Measurements from ENCODE around the gene HIF3A. TPM values are rescaled to one million over a fixed set of nuclear protein-coding genes. Genes with fewer than 3 reads are reported as not detected.
"Not testable (repeated sequence)": the region's sequence is repeated elsewhere in the genome, so short reads cannot be mapped to it uniquely, and the experiment has no call there.

The HIF3A gene
- total and polyA plus RNA-seq, 12 donors = 2.7 to 69.0 (median 24.0) TPM

DNA sequence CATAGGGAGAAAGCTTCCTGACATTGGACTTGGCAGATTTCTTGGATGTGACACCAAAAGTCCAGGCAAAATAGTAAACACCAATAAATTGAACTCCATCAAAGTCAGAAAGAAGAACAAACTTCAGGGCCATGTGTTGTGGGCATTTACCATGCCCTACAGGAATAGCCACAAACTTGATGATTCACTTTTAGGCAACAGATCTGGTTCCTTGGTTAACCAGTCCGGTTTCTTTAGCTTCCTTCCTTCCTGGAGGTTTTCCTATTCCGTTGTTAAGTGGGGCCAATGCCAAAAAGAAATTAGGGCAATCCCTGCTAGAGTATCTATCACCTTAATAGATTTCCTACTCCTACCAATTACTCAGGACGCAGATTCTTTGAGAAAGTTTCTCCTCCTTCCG lies 42.1 kb upstream of the HIF3A start:
- Histone ChIP-seq H3K9me3 (replicated peaks in 1 of 3) (no peaks in the 10 kb centered on the region), H3K4me1 (replicated peaks in 1 of 2) (no peaks in the 10 kb centered on the region), H3K36me3 (replicated peaks in 1 of 2) (no peaks in the 10 kb centered on the region), H3K27me3 (no peaks in the 10 kb centered on the region), H3K4me3 (no peak overlapping the region), H3K27ac (no peak overlapping the region)
- TF ChIP-seq POLR2A (IDR thresholded peaks at IDR 0.05) = no peak
- TF ChIP-seq, protein P1, sequence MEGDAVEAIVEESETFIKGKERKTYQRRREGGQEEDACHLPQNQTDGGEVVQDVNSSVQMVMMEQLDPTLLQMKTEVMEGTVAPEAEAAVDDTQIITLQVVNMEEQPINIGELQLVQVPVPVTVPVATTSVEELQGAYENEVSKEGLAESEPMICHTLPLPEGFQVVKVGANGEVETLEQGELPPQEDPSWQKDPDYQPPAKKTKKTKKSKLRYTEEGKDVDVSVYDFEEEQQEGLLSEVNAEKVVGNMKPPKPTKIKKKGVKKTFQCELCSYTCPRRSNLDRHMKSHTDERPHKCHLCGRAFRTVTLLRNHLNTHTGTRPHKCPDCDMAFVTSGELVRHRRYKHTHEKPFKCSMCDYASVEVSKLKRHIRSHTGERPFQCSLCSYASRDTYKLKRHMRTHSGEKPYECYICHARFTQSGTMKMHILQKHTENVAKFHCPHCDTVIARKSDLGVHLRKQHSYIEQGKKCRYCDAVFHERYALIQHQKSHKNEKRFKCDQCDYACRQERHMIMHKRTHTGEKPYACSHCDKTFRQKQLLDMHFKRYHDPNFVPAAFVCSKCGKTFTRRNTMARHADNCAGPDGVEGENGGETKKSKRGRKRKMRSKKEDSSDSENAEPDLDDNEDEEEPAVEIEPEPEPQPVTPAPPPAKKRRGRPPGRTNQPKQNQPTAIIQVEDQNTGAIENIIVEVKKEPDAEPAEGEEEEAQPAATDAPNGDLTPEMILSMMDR (IDR thresholded peaks at IDR 0.05) = no peak
- 72 to 78% (median 75%) methylated on average over 4 of the region's 4 CpGs for WGBS, 4 donors
- intact Hi-C loops (cut with DNase I) = no loop called here
- no peak for DNase-seq

DNA sequence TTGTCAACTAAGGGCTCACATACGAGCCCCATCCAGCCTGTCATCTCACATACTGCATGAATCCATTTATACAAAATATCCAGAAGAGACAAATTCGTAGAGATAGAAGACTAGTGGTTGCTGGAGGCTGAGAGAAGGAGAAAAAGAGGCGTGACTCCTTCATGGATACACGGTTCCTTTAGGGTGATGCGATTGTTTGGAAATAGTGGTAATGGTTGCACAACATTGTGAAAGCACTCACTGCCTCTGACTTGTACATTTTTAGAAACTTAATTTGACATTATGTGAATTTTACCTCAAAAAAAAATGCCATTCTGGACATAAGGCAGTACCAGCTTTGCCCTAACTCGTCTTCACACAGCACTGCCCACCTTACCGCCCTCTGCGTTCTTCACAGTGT lies 40.0 kb upstream of the HIF3A start:
- 70 to 78% (median 71%) methylated on average over 8 of the region's 8 CpGs for WGBS, 4 donors
- no peak for DNase-seq
- H3K4me3 ChIP-seq = no peak overlapping the region
- TF ChIP-seq, protein P1 (IDR thresholded peaks at IDR 0.05) = no peak
- no peak for TF ChIP-seq POLR2A (IDR thresholded peaks at IDR 0.05)
- H3K9me3 ChIP-seq (replicated peaks in 1 of 3) = no peaks in the 10 kb centered on the region
- intact Hi-C loops (cut with DNase I) = no loop called here
- H3K36me3 ChIP-seq (replicated peaks in 1 of 2) = no peaks in the 10 kb centered on the region
- H3K27ac ChIP-seq = no peak overlapping the region
- no peaks in the 10 kb centered on the region for H3K4me1 ChIP-seq (replicated peaks in 1 of 2)
- H3K27me3 ChIP-seq = peaks cover 8% of the 10 kb centered on the region

DNA sequence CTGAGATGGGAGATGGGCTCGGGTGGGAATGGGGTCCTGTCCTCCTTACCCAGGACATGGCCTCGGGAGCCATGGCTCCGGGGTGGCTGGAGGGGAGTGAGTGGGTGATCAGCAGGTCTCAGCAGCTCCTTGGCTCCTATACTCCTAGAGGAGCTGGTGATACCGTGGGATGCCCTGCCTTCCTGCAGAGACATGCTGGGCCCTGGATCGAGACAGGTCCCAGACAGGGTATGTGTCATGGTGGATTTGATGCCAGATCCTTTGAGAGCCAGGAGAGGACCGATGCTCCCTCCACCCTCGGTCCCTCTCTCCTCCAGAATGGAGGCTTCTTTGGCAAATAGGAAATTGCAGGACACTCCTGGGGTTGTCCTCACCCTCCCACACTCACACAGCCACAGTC lies 35.3 kb upstream of the HIF3A start:
- intact Hi-C loops (cut with DNase I) = loop anchor here (5.0 kb wide), 3 partner anchors 74 to 229 kb away; no protein-coding TSS in a partner anchor
- H3K27ac ChIP-seq; H3K36me3 ChIP-seq (replicated peaks in 1 of 2); H3K9me3 ChIP-seq (replicated peaks in 1 of 3); H3K4me3 ChIP-seq; DNase-seq; H3K4me1 ChIP-seq (replicated peaks in 1 of 2); H3K27me3 ChIP-seq: not testable (repeated sequence)
- WGBS, 4 donors = 72 to 86% (median 75%) methylated on average over 2 to 7 of the region's 7 CpGs

DNA sequence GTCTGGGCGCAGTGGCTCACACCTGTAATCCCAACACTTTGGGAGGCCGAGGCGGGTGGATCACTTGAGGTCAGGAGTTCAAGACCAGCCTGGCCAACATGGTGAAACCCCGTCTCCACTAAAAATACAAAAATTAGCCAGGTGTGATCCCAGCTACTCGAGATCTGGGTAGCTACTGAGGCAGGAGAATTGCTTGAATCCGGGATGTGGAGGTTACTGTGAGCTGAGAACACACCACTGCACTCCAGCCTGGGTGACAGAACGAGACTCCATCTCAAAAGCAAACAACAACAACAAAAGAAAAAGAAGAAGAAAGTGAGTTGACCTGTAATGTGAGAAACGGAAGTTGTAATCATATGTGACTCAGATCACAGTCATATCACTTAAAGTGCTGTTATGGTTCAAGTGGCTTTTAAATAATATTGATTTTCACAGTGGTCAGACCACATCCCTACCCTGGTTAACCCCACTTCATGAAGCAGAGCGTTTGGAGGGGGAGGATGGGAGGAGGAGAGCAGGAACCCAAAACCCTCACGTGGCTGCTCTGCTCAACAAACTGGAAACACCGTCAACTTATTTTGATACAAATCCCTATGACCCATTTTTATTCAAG lies 34.1 kb upstream of the HIF3A start:
- not testable (repeated sequence) for H3K4me3 ChIP-seq; H3K36me3 ChIP-seq (replicated peaks in 1 of 2); DNase-seq; H3K27ac ChIP-seq; H3K27me3 ChIP-seq; H3K9me3 ChIP-seq (replicated peaks in 1 of 3); H3K4me1 ChIP-seq (replicated peaks in 1 of 2)
- WGBS, 4 donors = 47 to 57% (median 55%) methylated on average over 11 of the region's 11 CpGs
- intact Hi-C loops (cut with DNase I) = loop anchor here (5.0 kb wide), 3 partner anchors 75 to 230 kb away; no protein-coding TSS in a partner anchor

DNA sequence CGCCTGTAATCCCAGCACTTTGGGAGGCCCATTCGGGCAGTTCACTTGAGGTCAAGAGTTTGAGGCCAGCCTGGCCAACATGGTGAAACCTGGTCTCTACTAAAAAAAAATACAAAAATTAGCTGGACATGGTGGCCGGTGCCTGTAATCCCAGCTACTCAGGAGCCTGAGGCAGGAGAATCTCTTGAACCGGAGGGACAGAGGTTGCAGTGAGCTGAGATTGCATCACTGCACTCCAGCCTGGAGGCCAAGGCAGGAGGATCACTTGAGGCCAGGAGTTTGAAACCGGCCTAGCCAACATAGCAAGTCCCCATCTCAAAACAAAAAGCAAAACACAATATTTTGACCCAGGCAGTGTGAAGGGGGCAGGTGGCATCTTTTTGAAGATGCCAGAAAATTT lies 32.0 kb upstream of the HIF3A start:
- H3K27ac ChIP-seq; H3K4me3 ChIP-seq; H3K36me3 ChIP-seq (replicated peaks in 1 of 2); DNase-seq; H3K9me3 ChIP-seq (replicated peaks in 1 of 3); H3K4me1 ChIP-seq (replicated peaks in 1 of 2): not testable (repeated sequence)
- intact Hi-C loops (cut with DNase I) = loop anchor here (2.0 to 5.0 kb wide), 4 partner anchors 78 to 232 kb away; no protein-coding TSS in a partner anchor
- WGBS, 4 donors = 56 to 66% (median 59%) methylated on average over 5 of the region's 5 CpGs
- peaks cover 13% of the 10 kb centered on the region for H3K27me3 ChIP-seq
